SK-N-MC (cell line): Measurements from ENCODE around the gene PIK3R5.

Experiments
- EZH2 ChIP-seq: fragments of 200-600 bp; sonication (generic); IDR thresholded peaks from one replicate; pipeline ENCODE4 v1.6.1; 2017; ENCODE audit warnings: antibody characterized with exemption
- POLR2AphosphoS5 ChIP-seq: IDR thresholded peaks from 2 replicates; pipeline ENCODE4 v1.6.1; 2012; ENCODE audit warnings: mild to moderate bottlenecking, low read depth, low read length, borderline replicate concordance

DNA sequence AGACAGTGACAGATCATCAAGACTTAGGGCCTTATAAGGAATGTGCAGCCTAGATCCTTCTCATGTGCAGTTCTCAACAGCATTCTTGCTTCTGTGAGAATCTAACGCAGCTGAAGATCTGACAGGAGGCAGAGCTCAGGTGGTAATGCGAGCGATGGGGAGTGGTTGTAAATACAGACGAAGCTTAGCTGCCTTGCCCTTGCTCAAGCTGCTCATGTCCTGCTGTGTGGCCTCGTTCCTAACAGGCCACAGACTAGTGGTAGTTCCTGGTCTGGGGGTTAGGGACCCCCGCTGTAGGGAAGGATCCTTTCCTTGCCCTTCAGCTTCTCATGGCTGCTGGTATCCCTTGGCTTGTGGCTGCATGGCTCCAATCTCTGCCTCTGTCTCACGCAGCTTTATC lies 45.5 kb upstream of the PIK3R5 start:
- TF ChIP-seq POLR2AphosphoS5 (no peak), EZH2 (no peak)
